DMS 273 treated with DMSO at 0.1 percent for 48 hours (cell line): Measurements from ENCODE around the gene AQP2.
A peak's percentile ranks its signal among the peaks of the same experiment; 100 is the strongest.

Source experiments
- DNase-seq: peaks from one replicate; lab custom pipeline; 2025; lab: John Stamatoyannopoulos, UW

Gene AQP2

GRCh38 chr12:49941556-49942511 lies 8.7 kb upstream of the AQP2 start:
- no peak for DNase-seq

- no peak for DNase-seq
These were observed 8.0 kb upstream of the AQP2 start for GRCh38 chr12:49942512-49942893.

- no peak for DNase-seq
These were observed 7.5 kb upstream of the AQP2 start for GRCh38 chr12:49942921-49943624.

- DNase-seq, result no peak
These were observed 6.9 kb upstream of the AQP2 start for GRCh38 chr12:49943625-49943960.

- no peak for DNase-seq
These were observed 6.5 kb upstream of the AQP2 start for GRCh38 chr12:49944046-49944445.

- DNase-seq, result no peak
These were observed 5.8 kb upstream of the AQP2 start for GRCh38 chr12:49944718-49945117.

- DNase-seq, result peak; percentile 10
These were observed 5.0 kb upstream of the AQP2 start for GRCh38 chr12:49945394-49946080.

- no peak for DNase-seq
These were observed 4.5 kb upstream of the AQP2 start for GRCh38 chr12:49946086-49946485.

GRCh38 chr12:49946497-49946896 lies 4.0 kb upstream of the AQP2 start:
- DNase-seq, result no peak

GRCh38 chr12:49947593-49948226 lies 2.8 kb upstream of the AQP2 start:
- DNase-seq, result no peak

- no peak for DNase-seq
These were observed 1.4 kb upstream of the AQP2 start for GRCh38 chr12:49948866-49949845.

GRCh38 chr12:49949866-49950265 lies 671 bp upstream of the AQP2 start:
- DNase-seq, result no peak

- DNase-seq, result no peak
These were observed 1.1 kb downstream of the AQP2 start for GRCh38 chr12:49951411-49952240.

GRCh38 chr12:49952391-49953055 lies 2.0 kb downstream of the AQP2 start:
- no peak for DNase-seq

- no peak for DNase-seq
These were observed 2.6 kb downstream of the AQP2 start for GRCh38 chr12:49953151-49953550.

- DNase-seq, result no peak
These were observed 3.7 kb downstream of the AQP2 start for GRCh38 chr12:49953961-49954846.

GRCh38 chr12:49954863-49955830 lies 4.6 kb downstream of the AQP2 start:
- no peak for DNase-seq
